ENCODE results near the gene PAPPA. TPM values are rescaled to one million over a fixed set of nuclear protein-coding genes. Genes with fewer than 3 reads are reported as not detected.

PAPPA gene
- total RNA-seq, 1 experiment from 2014 or later = 0.05 TPM

GRCh38 chr9:116155698-116156039, 2.1 kb downstream of the PAPPA start:
- Histone ChIP-seq H3K9ac (ENCODE audit: low read length) (no peak overlapping the region), H3K27me3 (ENCODE audit: insufficient read depth, low read length) (peaks cover 35% of the 10 kb centered on the region; the same call in 1 of the 2 replicates), H3K9me2 (ENCODE audit: insufficient read depth) (no peaks in the 10 kb centered on the region), H3K9me3 (ENCODE audit: control insufficient read depth in 1 of 2, insufficient read depth in 1 of 2, low read depth in 1 of 2, low read length in 2 of 2) (no peaks in the 10 kb centered on the region), H4K20me1 (ENCODE audit: insufficient read depth) (no peaks in the 10 kb centered on the region), H3K4me3 (replicated peaks in 1 of 2; ENCODE audit: low read depth in 1 of 2, low read length in 2 of 2) (no peak overlapping the region), H3K36me3 (ENCODE audit: control insufficient read depth in 1 of 2, insufficient read depth in 2 of 2, low read length in 2 of 2) (no peaks in the 10 kb centered on the region), H3K27ac (ENCODE audit: low read depth, low read length) (no peak overlapping the region), H3K4me2 (ENCODE audit: low read length) (no peak overlapping the region), H2AFZ (ENCODE audit: low read depth, low read length, poor library complexity, severe bottlenecking) (no peak overlapping the region), H3K79me2 (ENCODE audit: insufficient read depth, low read length) (no peaks in the 10 kb centered on the region), H3K4me1 (ENCODE audit: control insufficient read depth in 1 of 2, insufficient read depth in 2 of 2, low read length in 2 of 2) (no peaks in the 10 kb centered on the region)
- ATAC-seq (no peak), DNase-seq (ENCODE audit: low read depth, low spot score) (no peak)
- intact Hi-C loops (cut with micrococcal nuclease) = no loop called here
- TF ChIP-seq YY1 (IDR thresholded peaks at IDR 0.05; ENCODE audit: extremely low read depth, insufficient replicate concordance, low read depth, low read length) (no peak), SIN3A (IDR thresholded peaks at IDR 0.05; ENCODE audit: low read depth) (no peak), EGR1 (IDR thresholded peaks at IDR 0.05; ENCODE audit: low read depth) (no peak), JUND (IDR thresholded peaks at IDR 0.05) (no peak), ZNF274 (IDR thresholded peaks at IDR 0.05; ENCODE audit: low read depth, low read length) (no peak), POLR2AphosphoS5 (IDR thresholded peaks at IDR 0.05; ENCODE audit: low read depth, low read length) (no peak), ZFX (IDR thresholded peaks at IDR 0.05) (no peak), CEBPB (IDR thresholded peaks at IDR 0.05; ENCODE audit: low read depth) (no peak), SP1 (IDR thresholded peaks at IDR 0.05; ENCODE audit: low read depth) (no peak), CBX3 (IDR thresholded peaks at IDR 0.05; ENCODE audit: low read depth) (no peak), EZH2 (IDR thresholded peaks at IDR 0.05) (no peak), RAD21 (IDR thresholded peaks at IDR 0.05; ENCODE audit: low read depth) (no peak), POLR2A (IDR thresholded peaks at IDR 0.05; ENCODE audit: borderline replicate concordance, extremely low read depth, insufficient read depth, insufficient read length) (no peak), EZH2phosphoT487 (IDR thresholded peaks at IDR 0.05; ENCODE audit: borderline replicate concordance) (no peak)
- TF ChIP-seq, protein P1, sequence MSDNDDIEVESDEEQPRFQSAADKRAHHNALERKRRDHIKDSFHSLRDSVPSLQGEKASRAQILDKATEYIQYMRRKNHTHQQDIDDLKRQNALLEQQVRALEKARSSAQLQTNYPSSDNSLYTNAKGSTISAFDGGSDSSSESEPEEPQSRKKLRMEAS (IDR thresholded peaks at IDR 0.05) = no peak
- BruUV-seq (replicated peaks) = no TSS peak
- ChIA-PET CTCF (no interaction called here), POLR2A (no interaction called here), RAD21 (ENCODE audit: low non-redundant PET in 1 of 2, low total read pairs in 2 of 2, uncharacterized antibody in 2 of 2, unreplicated experiment in 2 of 2) (no interaction called here)
